Activated CD4-positive, alpha-beta T cell treated with anti-CD3 and anti-CD28 coated beads, Interleukin-2, Interleukin-4, amounts not matched to agents 100 ng/mL and 50 ng/mL, durations not matched to agents 16 hours and 8 hours (primary cell): ENCODE data around the gene GNAI3.
A peak's percentile ranks its signal among the peaks of the same experiment; 100 is the strongest.
"Not testable (repeated sequence)": the region's sequence is repeated elsewhere in the genome, so short reads cannot be mapped to it uniquely, and the experiment has no call there.

ENCODE experiments used
- DNase-seq: peaks from one replicate; pipeline ENCODE4 v3.0.0-alpha.2; 2020; ENCODE audit warnings: low spot score

GNAI3 gene

DNA sequence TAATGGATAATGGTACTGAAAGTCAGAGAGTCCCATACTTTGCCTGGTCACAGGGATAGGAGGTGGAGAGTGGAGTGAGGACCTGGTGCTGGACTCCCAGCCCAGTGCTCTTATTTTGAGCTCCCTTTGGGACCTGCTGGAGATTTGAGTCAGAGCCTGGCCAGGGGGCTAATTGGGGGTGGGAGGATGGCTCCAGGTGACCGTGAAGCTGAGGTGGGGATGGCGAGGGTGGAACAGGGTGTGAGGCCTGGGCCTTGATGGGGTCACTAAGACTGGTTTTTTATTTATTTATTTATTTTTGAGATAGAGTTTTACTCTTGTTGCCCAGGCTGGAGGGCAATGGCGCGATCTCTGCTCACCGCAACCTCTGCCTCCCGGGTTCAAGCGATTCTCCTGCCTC is 89.0 kb downstream of the GNAI3 start:
- no peak for DNase-seq

DNA sequence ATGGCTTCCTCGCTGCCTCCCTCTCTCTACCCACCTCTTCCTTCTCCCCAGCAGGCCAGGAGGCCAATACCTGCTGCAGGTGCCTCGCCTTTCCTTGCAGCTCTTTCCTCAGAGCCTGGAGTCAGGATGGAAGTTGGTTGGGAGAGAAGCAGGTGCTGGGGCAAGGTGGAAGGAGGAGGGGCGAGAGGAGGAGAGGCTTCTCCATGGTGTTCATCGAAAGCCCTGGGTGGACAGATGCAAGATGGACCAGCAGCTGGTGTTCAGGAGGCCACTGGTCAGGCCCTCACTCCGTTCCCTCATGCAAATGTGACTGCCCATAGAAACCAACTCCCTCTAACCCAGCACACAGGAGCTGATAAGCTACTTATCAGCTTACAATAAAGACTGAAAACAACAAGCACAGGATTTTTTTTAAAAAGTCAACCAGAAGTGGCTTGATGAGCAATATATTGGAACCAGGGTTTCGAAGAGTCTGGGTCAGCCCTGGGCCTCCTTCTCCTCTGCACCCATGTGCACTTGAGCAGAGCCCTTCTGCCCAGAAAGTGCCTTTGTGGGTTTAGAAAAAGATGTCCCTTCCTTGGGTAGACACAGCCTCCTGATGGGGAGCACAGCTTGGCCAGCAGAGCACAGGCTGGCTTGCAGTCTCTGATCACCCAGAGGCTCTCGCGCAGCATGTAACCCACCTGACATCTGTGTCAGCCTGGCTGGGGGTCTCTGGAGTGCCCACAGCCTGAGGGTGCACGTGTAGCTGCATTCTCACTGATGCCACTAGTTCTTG is 90.8 kb downstream of the GNAI3 start:
- no peak for DNase-seq

DNA sequence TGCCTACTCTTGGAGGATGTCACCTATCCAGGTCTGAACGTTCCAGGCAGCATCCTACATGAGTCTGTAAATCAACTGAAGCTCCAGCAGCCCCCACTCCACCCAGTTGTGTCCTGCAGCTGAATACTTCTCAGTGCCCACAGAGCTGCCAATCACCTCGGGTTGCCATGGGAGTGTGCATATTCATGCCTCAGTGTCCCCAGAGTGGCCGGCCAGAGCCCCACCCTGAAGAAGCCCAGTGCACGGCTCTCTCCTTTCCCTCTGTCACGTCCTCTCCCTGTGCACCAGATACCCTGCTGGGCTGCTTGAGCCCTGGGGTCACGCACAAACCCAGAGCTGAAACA is 91.4 kb downstream of the GNAI3 start:
- no peak for DNase-seq

DNA sequence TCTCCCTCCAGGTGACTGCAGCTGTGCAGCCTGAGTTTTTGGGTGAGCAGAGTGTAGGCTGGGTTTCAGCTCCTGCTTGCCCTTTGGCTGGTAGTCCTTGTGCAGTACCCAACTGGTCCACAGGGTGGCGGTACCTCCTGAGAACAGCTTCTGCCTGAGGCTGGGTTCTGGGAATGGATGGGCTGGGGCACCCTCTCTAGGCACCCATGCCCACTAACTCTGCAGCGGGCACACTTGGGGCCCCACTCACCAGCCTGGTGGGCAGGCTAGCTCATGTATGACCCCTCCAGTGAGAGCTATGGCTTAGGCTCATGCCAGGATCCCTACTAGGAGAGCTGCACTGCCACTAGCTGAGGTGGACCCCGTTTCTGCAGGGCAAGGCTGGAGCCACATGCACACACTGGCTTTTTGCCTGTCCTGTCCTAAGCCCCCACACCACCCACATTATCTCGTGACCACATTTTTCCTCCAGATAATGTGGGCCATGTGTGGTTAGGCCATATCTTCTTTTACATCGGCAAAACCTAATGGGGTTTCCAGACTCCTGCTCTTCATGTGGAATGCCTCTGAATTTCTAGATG is 92.0 kb downstream of the GNAI3 start:
- peak; percentile 91 for DNase-seq

DNA sequence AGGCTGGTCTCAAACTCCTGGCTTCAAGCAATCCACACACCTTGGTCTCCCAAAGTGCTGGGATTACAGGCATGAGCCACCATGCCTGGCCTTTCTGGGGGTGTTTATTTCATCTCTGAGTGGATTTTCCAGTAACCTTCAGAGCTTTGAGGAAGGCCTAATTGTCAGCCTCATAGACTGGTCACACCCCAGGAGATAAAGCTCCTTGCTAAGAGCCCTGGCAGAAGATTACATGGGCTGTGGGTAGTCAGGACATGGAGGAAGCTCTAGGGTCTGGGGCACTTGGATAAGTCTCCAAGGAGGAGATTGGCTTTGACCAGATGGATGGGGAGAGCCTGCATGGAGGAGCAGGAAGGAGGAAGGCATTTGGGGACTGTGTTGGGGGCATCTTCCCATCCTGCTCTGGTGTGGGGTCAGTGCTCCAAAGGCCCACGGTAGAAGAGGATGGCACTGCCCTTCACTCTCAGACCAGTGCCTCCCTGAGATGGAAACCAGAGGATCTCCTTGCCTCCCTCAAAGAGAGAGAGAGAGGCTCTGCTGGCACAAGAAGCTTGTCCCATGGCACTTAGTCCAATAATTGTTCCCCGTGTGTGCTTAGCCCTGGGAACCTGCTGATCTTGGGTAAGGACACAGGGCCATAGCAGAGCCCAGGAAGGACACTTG is 92.8 kb downstream of the GNAI3 start:
- DNase-seq, result no peak

DNA sequence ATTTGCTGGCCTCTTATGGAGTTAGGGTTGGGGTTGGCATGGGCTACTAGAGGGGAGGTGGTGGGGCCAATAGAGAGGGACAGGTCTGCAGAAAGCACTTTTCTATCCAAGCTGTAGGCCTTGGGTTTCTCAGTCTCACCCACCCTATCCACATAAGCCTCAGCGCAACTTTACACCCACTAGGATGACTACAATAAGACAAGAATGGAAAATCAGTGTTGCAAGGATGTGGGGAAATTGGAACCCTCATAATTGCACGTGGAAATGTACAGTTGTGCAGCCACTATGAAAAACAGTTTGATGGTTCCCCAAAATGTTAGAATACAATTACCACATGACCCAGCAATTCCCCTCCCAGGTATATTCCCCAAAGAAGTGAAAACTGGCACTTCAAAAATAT is 93.4 kb downstream of the GNAI3 start:
- DNase-seq, result no peak

DNA sequence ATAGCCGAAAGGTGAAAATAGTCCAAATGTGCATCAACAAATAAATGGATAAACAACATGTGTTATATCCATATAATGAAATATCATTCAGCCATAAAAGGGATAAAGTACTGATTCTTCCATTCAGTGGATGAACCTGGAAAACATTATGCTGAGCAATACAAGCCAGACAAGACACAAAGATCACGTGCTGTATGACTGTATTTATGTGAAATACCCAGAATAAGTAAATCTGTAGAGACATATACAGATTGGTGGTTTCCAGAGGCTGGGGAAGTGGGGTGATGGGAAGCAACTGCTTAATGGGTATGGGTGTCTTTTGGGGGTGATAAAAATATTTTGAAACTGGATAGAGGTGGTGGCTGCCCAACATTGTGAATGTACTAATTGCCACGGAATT is 94.2 kb downstream of the GNAI3 start:
- DNase-seq, result no peak

DNA sequence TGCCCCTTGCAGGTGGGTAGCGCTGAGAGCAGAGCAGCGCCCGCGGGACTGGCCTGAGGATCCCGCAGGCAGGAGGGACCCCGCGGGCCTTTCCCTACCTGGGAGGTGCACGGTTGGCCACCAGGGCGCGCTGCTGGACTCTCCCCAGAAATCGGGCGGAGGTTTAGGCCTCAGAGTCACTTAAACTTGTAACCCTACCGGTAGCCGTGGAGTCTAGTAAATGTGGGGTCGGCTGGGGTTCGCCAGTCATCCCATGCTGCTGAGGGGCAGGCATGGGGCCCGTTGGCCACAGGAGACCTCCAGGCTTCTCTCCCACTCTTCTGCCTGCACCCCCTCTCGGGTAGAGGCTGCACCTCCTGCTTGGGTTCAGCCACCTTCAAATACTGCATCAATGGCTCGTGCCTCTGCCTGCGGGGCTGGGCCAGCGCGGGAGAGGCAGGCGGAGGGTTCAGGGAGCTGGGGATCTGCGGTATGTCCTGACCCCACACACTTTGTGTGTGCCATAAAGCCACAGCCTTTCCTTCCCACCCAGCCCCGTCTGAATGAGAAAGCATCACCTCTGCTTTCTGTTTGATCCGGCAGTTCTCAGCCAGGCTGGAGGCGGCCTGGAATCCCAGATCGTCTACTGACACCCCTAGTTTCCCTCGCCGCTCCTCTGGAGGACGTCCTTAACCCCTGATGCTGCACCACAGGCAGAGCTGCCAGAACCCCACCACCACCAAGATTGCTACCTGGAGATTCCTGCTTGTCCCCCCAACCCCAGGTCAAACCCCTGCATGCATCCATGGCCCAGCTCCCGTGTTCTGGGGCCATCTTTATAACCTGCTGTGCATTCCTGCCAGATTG is 95.2 kb downstream of the GNAI3 start:
- peak; percentile 86 for DNase-seq

DNA sequence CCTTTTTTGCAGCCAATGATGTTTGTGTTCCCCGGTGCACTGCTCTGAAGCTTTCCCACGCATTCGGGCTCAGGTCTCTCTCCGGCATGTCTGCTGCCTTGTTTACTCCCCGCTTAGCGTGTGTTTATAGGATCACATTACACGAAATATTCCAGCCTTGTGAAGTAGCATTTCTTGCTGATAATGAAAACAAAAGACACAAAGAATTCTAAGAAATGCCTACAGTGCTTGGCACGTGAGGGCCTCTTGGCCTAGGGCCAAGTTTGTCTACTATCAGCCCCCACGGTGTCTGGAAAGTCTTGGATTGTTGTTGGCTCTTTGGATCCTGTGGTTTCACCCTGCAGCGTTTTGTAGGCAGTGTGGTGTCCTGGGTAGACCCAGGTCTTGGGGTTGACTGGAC is 96.3 kb downstream of the GNAI3 start:
- no peak for DNase-seq

DNA sequence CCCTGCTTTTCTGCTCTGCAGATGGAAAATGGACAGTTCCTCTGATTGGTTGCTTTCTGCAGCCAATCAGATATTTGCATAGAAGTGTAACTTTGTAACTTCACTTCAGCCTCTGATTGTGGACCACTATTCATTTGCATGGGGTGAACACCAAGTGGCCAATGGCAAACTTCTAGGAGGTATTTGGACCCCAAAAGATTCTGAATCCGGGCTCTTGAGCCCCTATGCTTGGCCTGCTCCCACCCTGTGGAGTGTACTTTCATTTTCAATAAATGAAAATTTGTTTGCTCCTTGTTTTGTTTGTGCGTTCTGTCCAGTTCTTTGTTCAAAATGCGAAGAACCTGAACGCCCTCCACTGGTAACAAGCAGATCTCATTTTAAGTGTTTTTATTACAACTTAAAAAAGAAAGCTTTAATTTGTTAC is 101.1 kb downstream of the GNAI3 start:
- DNase-seq, result no peak

DNA sequence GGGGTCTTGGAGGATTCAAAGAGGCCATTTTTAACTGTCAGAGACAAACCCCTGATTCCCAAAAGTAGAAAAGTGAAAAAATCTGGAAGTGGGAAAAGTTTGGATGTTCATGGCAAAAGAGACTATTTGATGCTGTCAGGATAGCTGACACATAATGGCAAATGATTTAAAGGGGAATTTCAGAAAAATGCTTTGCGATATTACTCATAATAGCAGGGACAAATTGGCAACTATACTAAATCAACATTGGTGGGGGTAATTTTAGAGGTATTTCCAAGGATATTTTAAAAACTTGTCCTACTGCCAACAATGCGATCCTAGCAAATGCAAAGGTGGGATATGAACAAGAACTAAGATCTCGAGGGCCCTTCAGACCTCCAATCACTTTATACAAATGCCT is 102.2 kb downstream of the GNAI3 start:
- no peak for DNase-seq

DNA sequence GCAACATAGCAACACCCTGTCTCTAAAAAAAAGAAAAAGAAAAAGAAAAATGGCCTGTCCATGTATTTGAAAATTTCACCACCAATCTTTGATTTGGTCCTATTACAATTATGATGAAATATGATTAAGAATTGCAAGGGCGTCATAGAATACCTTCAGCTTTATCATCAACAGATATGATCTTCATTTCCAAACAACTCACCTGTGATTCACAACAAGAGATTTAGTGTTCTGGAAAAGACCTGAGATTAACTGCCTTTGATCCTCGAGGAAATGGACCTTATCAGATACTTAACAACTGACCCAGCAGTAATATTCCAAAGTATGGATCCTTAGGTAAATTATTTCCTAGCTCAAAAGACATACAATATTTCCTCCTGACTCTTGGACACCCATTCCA is 104.0 kb downstream of the GNAI3 start:
- DNase-seq, result no peak

DNA sequence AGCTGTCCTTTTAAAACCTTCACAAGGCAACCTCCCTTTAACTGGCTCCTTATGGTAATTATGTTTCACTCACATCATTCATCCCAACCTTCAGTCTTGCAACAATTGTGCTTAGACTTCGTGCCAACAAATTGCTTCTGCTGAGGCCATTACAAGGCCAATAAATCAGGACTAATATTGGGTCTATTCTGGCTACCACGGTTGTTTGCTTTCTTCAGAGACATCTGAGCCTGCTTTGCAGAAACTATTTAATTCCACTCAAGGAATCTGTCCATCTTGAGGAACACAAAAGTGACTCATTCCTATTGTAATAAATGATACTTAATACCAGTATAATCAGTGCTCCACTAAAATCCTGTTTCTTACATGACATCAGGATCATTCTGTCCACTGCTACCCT is 104.9 kb downstream of the GNAI3 start:
- no peak for DNase-seq

DNA sequence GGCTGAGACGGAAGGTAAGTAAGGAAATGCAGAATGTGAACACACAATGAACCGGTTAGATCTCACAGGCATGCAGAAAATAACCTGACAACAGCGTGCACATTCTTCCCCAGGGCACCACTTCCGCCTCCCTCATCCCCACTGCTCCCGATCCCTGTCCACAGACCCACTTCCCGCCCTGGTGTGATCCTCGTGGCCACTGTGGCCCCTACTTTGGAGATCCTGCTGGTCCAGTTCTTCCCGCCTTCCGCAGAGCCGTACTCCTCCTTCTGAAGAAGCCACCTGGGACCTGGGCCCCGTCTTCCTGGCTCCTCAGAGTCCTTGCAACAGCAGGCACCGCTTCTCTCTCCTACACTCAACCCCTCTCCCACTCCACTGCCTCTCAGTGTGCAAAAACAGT is 106.1 kb downstream of the GNAI3 start:
- DNase-seq, result no peak

DNA sequence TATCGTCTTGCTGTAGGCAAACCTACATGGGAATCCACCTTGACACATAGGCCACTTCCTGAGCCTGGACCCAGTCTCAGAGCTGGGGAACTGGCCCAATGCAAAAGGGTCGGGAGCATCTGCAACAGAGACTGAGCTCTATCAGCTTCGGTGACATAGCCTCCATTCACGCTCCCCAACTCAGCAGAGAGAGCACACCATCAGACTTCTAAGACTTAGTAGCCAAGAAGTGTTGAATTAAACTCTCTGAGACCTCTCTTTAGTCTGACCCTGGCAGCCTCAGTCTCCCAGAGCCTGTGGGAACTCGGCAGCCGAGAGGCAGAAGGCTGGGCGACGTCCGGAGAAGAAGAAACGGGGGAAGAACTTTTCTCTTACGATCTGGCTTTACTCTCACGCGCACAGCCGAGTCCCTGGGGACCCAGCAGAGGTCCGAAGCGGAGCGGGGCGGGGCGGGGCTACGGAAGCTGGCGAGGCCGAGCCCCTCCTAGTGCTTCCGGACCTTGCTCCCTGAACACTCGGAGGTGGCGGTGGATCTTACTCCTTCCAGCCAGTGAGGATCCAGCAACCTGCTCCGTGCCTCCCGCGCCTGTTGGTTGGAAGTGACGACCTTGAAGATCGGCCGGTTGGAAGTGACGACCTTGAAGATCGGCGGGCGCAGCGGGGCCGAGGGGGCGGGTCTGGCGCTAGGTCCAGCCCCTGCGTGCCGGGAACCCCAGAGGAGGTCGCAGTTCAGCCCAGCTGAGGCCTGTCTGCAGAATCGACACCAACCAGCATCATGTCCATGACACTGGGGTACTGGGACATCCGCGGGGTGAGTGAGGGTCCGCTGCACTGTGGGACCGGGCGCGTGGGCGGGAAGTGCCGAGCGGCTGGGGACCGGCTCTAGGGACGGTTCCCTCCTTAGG is 107.5 kb downstream of the GNAI3 start, which contains the start of gene GSTM4:
Gene GSTM4, plus strand, starts transcription at position 485 of the 905 bp plus-strand sequence. Its CDS starts 291 bp downstream, at position 776.
- peak; percentile 63 for DNase-seq

DNA sequence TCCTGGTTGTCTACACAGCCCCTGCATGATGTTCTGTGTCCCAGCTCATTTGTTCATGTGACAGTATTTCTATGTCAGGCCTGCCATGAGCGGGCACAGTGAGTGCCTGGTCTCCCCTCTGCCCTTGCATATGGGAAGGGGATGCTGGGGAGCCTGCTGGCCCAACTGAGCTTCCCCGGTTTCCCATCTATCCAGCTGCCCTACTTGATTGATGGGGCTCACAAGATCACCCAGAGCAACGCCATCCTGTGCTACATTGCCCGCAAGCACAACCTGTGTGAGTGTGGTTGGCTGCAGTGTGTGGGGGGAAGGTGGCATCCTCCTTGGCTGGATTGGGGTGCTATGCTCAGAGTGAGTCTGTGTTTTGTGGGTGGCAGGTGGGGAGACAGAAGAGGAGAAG is 109.0 kb downstream of the GNAI3 start:
- DNase-seq, result no peak

DNA sequence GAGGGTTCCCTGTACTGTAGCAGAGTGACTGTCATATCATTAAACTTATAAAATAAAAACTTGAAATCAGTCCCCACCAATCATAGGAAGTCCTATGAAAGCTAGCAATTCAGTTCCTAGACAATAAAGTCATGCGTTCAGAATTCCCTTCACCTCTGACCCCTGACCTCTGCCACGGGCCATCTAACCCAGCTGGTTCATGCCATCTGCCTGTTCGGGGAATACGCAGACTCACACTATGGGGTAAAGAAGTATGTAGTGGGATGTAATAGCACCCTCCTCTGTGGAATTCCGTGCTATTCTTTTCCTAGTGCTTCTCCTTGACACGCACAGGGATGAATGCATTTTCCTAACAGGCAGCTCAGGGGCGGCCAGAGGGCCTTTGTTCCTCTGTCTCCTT is 109.6 kb downstream of the GNAI3 start:
- no peak for DNase-seq

DNA sequence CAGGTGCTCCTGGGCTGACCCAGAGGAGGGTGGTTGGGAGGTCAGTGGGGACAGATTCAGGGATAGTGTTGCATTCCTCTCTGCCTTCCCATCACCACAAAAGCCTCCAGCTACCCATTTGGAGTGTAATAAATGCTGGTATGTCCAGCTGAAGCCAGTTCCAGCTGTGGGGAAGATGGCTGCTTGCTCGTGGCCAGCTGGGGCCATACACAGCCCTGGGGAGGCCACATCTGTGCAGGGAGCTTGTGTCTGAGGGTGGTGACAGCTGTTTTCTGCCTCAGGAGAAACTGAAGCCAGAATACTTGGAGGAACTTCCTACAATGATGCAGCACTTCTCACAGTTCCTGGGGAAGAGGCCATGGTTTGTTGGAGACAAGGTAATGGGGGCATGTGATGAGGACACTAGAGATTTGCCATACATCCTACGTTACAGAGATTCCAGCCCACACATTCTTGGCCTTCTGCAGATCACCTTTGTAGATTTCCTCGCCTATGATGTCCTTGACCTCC is 110.2 kb downstream of the GNAI3 start:
- no peak for DNase-seq

DNA sequence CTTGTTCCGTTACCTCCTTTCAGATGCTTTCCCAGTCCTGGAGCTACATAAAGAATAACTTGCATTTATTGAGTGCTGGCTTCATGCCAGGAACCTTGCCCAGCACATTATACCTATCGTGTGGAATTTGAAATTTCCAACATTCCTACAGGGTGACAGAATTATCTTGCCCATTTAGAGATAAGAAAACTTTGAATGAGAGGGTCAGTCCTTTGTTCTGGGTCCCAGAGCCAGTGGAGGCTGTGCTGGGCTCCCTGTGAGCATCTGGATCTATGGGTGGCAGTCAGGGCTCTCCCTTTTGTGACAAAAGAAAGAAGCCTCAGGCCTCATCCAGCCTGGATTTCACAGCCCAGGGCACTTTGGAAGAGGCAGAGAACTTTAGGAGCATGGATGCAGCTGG is 110.7 kb downstream of the GNAI3 start:
- no peak for DNase-seq

DNA sequence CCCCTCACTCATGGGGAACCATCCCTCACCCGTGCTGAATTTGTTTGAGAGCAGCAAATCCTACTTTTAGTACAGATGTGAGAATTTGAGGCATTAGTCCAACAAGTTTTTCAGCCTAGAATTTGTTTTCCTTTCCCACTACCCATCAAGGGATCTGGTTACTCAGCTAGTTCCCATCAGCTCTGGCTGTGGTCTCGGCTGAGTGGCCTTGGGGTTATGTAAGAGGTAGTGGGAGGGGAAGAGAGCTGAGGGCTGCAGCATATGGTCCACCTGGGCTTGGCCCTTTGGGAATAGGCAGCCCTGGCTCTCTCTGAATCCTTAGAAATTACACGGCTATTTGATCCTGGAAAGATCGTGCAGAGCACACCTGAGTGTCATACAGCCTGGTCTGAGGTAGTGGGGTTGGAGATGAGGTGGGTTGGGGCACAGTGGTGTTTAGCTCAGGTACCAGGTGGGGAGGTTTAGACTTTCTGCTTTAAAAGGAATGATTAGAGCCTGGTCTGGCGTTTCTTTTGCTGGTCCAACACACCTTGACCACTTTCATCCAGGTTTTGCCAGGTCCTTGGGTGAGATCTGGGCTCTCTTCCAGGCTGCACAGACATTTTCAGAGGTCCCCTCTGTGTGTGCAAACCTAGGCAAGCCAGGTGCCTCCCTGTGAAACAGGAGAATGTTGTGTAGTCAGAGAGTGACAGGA is 111.7 kb downstream of the GNAI3 start:
- DNase-seq, result no peak

DNA sequence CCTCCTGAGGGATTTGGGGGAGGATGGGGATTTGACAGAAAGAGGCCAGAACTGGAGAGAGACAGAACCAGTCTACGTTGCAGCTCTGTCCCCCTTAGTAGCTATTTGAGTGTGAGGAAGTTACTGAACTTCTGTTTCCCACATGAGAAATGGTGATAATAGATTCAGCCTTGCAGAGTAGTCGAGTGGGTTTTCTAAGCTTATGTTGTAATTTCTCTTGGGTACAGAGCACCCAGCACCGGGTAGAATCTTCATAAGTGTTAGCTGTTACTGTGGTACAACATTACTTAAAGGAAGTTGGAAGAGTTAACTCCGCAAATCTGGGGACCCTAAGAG is 112.2 kb downstream of the GNAI3 start:
- not testable (repeated sequence) for DNase-seq
